Psoas muscle (tissue), 8 donors: Measurements from ENCODE around the gene NPPB. TPM values are rescaled to one million over a fixed set of nuclear protein-coding genes. Genes with fewer than 3 reads are reported as not detected.

Experiments used
- ATAC-seq, 4 donors: fragments of 200-7000 bp; cut with Tn5 transposase; one replicate each; pipeline ENCODE4 v1.9.1; 2020; ENCODE audit warnings: moderate library complexity in 3 of 4, mild to moderate bottlenecking in 2 of 4
- DNase-seq, 2 donors: peaks; one replicate each; pipeline ENCODE4 v3.0.0-alpha.2; 2020
- H3K27ac ChIP-seq: fragments of 200-600 bp; one replicate; pipeline ENCODE4 v1.8.0; 2022
- H3K27me3 ChIP-seq, 3 donors: fragments of 200-600 bp in 1 of 3; one replicate each; pipeline versions ENCODE4 v1.6.1 to v1.8.0; 2013 to 2022; ENCODE audit warnings: low read length in 2 of 3, mild to moderate bottlenecking in 2 of 3, moderate library complexity in 1 of 3; ENCODE audit not compliant: insufficient read depth in 3 of 3
- H3K36me3 ChIP-seq, 2 donors: fragments of 200-600 bp in 1 of 2; one replicate each; pipeline versions ENCODE4 v1.6.1 to v1.8.0; 2013 to 2022; ENCODE audit warnings: low read depth in 1 of 2, mild to moderate bottlenecking in 1 of 2, moderate library complexity in 1 of 2; ENCODE audit not compliant: insufficient read depth in 1 of 2
- H3K4me1 ChIP-seq: fragments of 200-600 bp; one replicate; pipeline ENCODE4 v1.8.0; 2022
- H3K4me3 ChIP-seq: fragments of 200-600 bp; one replicate; pipeline ENCODE4 v1.8.0; 2022; ENCODE audit warnings: mild to moderate bottlenecking
- H3K9me3 ChIP-seq: fragments of 200-600 bp; one replicate; pipeline ENCODE4 v1.8.0; 2022
- CTCF ChIP-seq: fragments of 200-600 bp; IDR thresholded peaks from one replicate; pipeline ENCODE4 v1.8.0; 2022; ENCODE audit warnings: antibody characterized with exemption
- WGBS, 3 donors: extraction: QIAGEN DNeasy Blood & Tissue Kit; methylation state at CpG; one replicate each; pipeline versions ENCODE4 v1.1.6 to v1.1.7; 2013; 5-methylcytosine and 5-hydroxymethylcytosine counted together
- intact Hi-C, 2 donors: fragments of 100-400 bp; cut with DNase I; formaldehyde crosslinking; loops; one replicate each; pipeline versions ENCODE4 v1.11.0 to v1.14.2; 2022
- polyA plus RNA-seq, 3 donors: library from polyadenylated mRNA; stranded (reverse); fragments of 200-250 nt; gene quantifications; one replicate each; pipeline ENCODE4 v1.2.3, GENCODE V29; 2013
- total RNA-seq, 4 donors: library from RNA; stranded (reverse); fragmentation: NEBNext Ultra II Directional in 2 of 4; extraction: Animal tissue kit (Norgen Biotek cat#: 25700) in 2 of 4; gene quantifications; one replicate each; pipeline versions ENCODE4 v1.2.1 to v1.2.4, GENCODE V29; 2021 to 2023
- donor health status: healthy with polysubstance abuse.
- donor health status: DM: no; HTN: no; CAD: no; lungs with moderate emphysema.
- donor health status: Bipolar disorder and iron deficiency.
- donor health status: healthy.
- donor health status: DM: yes; HTN: yes; CAD: no.
- donor health status: DM: no; HTN: no; CAD: no.
- donor health status: DM: no; HTN: no; CAD: no.
- donor health status: DM: yes; HTN: yes; CAD: no.

The NPPB gene
- total and polyA plus RNA-seq, 7 donors, result 0.37 to 1.6 (median 0.39) TPM; not detected in 4

GRCh38 chr1:11875094-11875493, 16.3 kb upstream of the NPPB start:
- Histone ChIP-seq H3K27me3 (peaks cover 0 to 4% (median 0%) of the 10 kb centered on the region in 3 donors), H3K4me3 (no peak overlapping the region), H3K9me3 (no peaks in the 10 kb centered on the region), H3K4me1 (peaks cover 24% of the 10 kb centered on the region), H3K27ac (peak overlapping the region; percentile 66), H3K36me3 (no peaks in the 10 kb centered on the region)
- ATAC-seq (no peak), DNase-seq (no peak)
- intact Hi-C loops, result loop anchor here in 1 of 2 donors (2.0 kb wide), 1 partner anchor 66 kb away; no protein-coding TSS in a partner anchor
- WGBS, 3 donors, result 85 to 90% (median 86%) methylated on average over 10 of the region's 10 CpGs
- TF ChIP-seq CTCF, result no peak

- 49 to 66% (median 50%) methylated on average over 6 of the region's 6 CpGs for WGBS, 3 donors
- ATAC-seq (peak; percentile 40 to 67 (median 46)), DNase-seq (peak in 1 of 2 donors; percentile 68)
- Histone ChIP-seq H3K27me3 (peaks cover 0 to 4% (median 0%) of the 10 kb centered on the region in 3 donors), H3K4me1 (peaks cover 19% of the 10 kb centered on the region), H3K4me3 (no peak overlapping the region), H3K9me3 (no peaks in the 10 kb centered on the region), H3K36me3 (no peaks in the 10 kb centered on the region), H3K27ac (peak overlapping the region; percentile 66)
- TF ChIP-seq CTCF, result no peak
- intact Hi-C loops, result loop anchor here in 1 of 2 donors (2.0 kb wide), 1 partner anchor 66 kb away; no protein-coding TSS in a partner anchor
Measured at GRCh38 chr1:11874624-11875023, 15.9 kb upstream of the NPPB start.

GRCh38 chr1:11874258-11874562, 15.5 kb upstream of the NPPB start:
- peaks cover 15% of the 10 kb centered on the region for H3K4me1 ChIP-seq
- peaks cover 0 to 4% (median 0%) of the 10 kb centered on the region in 3 donors for H3K27me3 ChIP-seq
- H3K27ac ChIP-seq, result peak overlapping the region; percentile 66
- no peaks in the 10 kb centered on the region for H3K9me3 ChIP-seq
- ATAC-seq, result peak; percentile 86 to 94 (median 94)
- intact Hi-C loops, result loop anchor here in 1 of 2 donors (2.0 kb wide), 1 partner anchor 67 kb away; no protein-coding TSS in a partner anchor
- no peak overlapping the region for H3K4me3 ChIP-seq
- WGBS, 3 donors, result 9 to 15% (median 11%) methylated on average over 10 of the region's 10 CpGs
- no peak for TF ChIP-seq CTCF
- peak; percentile 80 to 96 for DNase-seq
- no peaks in the 10 kb centered on the region for H3K36me3 ChIP-seq

- H3K36me3 ChIP-seq, result no peaks in the 10 kb centered on the region
- DNase-seq (no peak), ATAC-seq (no peak)
- H3K9me3 ChIP-seq, result no peaks in the 10 kb centered on the region
- intact Hi-C loops, result loop anchor here in 1 of 2 donors (2.0 kb wide), 1 partner anchor 67 kb away; no protein-coding TSS in a partner anchor
- 40 to 63% (median 51%) methylated on average over 14 of the region's 14 CpGs for WGBS, 3 donors
- no peak overlapping the region for H3K4me3 ChIP-seq
- H3K4me1 ChIP-seq, result peaks cover 15% of the 10 kb centered on the region
- H3K27ac ChIP-seq, result peak overlapping the region; percentile 66
- peaks cover 0 to 4% (median 0%) of the 10 kb centered on the region in 3 donors for H3K27me3 ChIP-seq
- no peak for TF ChIP-seq CTCF
Measured at GRCh38 chr1:11873395-11874257, 14.9 kb upstream of the NPPB start.
